HG02763 (cell line): ENCODE measurements around the gene SLC2A5.

Experiments
- ATAC-seq: cut with Tn5 transposase; IDR thresholded peaks from one replicate; pipeline ENCODE4 v1.9.1; 2021; ENCODE audit warnings: mild to moderate bottlenecking, moderate library complexity; ENCODE audit not compliant: unreplicated experiment

The SLC2A5 gene

DNA sequence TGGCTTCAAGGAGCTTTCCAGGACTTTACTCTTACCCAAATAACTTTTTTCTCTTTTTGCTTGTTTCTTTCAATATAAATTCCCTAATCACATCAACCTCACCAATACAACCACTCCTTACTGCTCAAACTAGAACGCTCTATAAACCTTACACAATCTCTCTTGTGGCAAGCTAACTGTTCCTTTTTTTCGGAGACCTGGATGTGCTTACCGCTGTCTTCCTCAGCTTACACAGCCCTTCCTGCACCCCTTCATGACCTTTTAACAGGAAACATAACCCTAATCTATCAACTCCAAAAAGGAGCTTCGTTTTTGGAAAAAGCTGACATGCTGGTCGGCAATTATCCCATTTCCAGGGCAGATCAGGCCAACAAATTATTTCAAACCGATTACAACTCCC lies 24.1 kb upstream of the SLC2A5 start:
- no peak for ATAC-seq

DNA sequence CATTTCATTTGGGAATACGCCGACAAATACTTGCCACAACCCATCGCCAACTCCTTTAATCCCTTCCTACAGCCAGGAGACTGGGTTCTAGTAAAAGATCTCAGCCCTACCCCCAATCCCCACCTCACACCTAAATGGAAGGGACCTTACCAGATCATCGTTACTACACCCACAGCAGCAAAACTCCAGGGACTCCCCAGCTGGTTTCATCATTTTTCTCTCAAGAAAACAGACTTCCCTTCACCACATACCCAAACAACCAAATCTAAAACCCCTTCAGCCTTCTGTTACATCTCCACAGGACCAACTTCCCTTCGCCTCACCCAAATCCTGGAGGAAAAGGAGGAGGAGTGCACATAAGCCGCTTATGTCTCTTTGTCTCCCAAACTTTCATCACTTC lies 23.7 kb upstream of the SLC2A5 start:
- no peak for ATAC-seq

DNA sequence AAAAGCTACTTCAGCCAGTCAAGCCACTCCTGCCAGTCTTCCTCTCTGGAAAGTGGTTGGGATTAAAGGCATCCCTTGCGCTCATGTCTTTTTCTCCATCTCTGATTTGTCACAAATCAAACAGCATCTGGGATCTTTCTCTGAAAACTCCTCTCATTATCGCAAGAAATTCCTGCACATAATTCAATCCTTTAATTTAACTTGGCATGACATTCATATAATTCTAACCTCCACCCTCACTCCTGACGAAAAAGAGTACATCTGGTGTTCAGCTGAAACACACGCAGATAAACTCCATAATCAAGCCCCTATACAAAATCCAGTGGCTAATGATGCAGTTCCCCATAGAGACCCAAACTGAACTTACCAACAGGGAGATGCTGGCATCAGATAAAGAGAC lies 19.4 kb upstream of the SLC2A5 start:
- ATAC-seq = no peak

GRCh38 chr1:9087411-9088125 lies 18.1 kb upstream of the SLC2A5 start:
- no peak for ATAC-seq

DNA sequence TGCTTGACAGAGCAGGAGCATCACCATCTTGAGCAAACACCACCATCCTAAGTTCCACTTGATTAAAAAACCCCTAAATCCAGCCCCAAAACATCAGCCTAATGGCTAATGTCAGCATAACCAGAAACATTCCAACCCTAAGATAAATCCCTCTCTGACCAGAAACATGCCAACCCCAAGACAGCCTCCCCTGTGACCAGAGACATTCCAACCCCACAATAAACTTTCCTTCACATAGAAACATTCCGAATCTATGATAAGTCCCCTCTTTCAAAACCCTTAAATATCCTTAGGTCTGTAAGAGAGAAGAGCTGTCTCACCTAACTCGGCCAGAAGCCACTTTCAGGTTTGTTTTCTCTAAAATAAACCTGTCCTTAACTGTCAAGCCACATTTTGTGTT lies 17.4 kb upstream of the SLC2A5 start:
- ATAC-seq = no peak

- no peak for ATAC-seq
These were observed 16.6 kb upstream of the SLC2A5 start for GRCh38 chr1:9086045-9086444.

DNA sequence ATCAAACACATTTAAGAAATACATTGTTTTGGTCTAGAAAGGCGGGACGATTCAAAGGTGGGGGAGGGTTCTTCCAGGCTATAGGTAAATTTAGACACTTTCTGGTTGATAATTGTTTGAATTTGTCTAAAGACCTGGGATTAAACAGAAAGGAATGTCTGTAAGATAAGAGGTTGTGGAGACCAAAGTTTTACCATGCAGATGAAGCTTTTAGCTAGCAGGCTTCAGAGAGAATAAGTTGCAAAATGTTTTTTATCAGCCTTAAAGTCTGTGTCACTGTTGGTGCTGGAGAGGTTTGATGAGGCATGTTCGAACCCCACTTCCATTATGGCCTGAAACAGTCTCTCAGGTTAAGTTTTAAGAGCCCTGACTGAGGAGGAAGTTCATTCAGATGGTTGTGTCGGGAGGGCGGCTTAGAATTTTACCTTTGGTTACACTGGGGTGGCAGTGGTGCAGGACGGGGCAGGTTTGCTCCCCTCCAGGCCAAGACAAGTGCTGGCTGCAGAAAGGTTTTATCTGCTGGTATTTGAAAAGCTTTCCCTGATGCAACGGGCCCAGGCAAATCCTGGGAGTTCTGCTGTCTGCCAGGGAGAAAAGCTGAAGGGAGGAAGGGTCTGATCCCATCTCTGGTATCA lies 16.0 kb upstream of the SLC2A5 start:
- no peak for ATAC-seq

DNA sequence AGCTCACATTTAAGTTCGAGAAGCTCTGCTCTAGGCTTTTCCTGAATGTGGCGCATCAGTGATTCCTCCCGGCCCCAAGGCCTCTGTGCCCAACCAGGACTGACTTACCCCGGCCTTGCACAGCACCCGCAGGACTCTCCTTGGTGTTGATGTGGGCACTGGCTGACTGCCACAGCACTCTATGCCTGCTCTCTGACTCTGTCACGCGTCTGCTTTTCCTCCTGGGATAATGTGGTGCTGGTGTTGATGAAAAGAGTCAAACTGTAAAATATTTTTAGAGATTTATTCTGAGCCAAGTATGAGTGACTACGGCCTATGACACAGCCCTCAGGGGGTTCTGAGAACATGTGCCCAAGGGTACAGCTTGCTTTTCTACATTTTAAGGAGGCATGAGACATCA lies 15.5 kb upstream of the SLC2A5 start:
- ATAC-seq = no peak

GRCh38 chr1:9081473-9081872 lies 12.0 kb upstream of the SLC2A5 start:
- no peak for ATAC-seq

DNA sequence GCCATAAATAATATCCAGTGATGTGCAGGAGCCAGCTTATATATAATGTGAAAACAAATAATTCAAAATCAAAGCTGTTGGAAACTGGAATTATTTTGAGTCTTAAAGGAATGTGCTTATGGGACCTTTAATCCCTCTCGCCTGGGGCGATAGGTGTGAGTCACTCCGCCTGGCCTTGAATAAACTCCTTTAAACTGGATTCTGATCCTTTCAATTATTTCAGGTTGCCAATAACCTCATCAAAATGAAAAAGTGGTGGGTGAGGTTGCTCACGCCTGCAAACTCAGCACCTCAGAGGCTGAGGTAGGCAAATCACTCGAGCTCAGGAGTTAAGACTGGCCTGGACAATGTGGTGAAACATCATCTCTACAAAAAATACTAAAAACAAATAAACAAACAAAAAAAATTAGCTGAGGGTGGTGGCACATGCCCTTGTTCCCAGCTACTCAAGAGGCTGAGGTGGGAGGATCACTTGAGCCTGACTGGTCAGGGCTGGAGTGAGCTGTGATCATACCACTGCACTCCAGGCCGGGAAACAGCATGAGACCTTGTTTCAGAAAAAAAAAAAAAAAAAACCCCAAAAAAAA lies 11.4 kb upstream of the SLC2A5 start:
- no peak for ATAC-seq

DNA sequence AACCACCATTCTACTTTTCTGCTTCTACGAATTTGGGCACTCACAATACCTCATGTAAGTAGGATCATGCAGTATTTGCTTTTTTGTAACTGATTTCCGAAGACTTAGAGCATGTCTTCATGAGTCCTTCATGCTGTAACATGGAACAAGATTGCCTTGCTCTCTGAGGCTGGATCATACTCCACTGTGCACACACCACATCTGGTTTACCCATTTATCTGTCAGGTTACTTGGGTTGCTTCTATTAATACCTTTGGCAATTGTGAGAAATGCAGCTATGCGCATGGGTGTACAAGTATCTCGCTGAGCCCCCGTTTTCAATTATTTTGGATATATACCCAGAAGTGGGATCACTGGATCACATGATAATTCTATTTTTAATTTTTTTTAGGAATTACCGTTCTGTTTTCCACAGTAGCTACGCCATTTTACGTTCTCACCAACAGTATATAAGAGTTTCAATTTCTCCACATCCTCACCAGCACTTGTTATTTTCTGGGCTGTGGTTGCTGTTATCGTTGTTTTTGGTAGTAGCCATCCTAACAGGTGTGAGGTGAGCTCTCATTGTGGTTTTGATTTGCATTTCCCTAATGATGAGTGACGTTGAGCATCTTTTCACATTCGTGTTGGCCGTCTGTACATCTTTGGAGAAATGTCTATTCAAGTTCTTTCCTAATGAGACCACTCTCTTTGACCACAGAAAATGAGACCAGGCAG lies 10.7 kb upstream of the SLC2A5 start:
- peak; percentile 43 for ATAC-seq

DNA sequence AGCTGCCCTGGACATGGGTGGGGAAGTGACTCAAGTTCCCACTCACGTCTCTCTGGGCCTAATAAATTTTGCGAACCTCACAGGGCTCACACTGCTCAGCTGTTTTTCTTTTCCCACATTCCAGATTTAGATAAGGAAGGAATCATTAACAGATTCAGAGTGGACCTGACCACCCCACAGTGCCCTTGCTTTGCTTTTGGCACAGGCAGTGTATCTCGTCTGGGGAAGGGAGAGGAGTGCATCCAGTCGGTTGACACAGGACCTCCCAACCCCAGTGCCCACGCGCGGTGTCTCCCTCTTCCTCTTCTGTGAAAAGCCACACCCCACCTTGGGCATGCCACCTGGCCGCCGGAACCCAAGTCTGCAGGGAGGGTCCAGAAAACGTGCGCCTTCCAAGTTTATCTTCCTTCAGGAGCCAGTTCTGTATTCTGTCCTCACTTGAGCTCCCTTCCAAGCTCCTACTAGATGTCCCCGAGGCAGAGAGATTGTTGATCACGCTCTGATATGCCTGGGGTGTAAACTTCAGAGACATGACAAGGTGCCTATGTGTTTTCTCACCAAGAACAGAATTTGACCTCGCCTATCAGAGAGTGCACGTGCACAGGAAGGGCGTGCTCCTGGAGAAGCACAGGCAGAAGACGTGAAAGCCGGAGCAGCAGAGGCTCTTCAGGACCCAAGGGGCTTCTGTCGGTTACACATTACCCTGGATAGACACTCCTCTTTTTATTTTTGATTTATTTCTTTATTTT lies 9.5 kb upstream of the SLC2A5 start:
- no peak for ATAC-seq

GRCh38 chr1:9078015-9078751 lies 8.7 kb upstream of the SLC2A5 start:
- peak; percentile 39 for ATAC-seq

- ATAC-seq = no peak
These were observed 5.6 kb upstream of the SLC2A5 start for GRCh38 chr1:9075022-9075421.

DNA sequence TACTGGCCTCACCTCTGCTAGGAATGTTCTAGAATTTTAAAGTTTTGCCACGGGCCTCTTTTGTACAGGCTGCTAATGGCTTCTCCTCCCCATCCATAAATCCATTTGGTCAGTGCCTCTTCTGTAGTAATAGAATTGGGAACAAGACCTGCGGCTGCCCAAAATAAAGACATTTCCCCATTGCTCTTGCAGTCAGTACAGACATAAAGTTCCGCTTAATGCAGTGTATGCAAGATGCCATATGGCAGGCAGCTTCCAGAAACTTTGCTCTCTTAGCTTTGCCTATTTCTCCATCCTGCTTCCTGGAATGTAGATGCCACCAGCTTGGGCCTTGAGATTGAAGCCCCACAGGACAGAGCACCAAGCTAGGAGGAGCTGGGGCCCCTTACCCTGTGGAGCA lies 3.7 kb upstream of the SLC2A5 start:
- no peak for ATAC-seq

DNA sequence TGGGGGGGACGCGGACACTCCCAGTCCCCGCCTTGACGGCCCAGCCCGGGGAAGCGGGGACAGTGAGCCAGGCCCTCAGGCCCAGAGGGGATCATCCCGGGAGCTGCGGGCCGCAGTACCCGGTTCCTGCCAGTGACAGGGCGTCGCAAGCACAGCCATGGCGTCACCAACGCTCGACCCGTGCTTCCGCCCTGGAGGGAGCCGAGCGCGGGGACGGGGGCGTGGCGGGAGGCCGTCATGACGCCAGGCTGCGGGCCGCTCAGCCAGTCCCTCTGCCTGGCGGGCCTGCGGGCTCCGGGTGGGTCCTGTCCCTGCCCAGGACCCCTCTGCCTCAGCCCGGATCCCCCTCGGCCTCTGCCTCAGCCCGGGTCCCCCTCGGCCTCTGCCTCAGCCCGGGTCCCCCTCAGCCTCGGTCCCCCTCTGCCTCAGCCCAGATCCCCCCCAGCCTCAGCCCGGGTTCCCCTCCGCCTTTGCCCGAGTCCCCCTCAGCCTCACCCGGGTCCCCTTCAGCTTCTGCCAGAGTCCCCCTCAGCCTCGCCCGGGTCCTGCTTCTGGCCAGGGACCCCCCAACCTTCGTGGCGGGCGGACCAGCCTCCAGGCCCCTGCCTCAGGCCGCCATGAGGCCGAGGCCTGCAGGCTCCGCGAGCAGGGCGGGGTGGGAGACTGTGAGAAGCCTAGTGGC lies 2.3 kb upstream of the SLC2A5 start:
- no peak for ATAC-seq

GRCh38 chr1:9070486-9070885 lies 1.1 kb upstream of the SLC2A5 start:
- ATAC-seq = no peak

- ATAC-seq = no peak
These were observed 482 bp downstream of the SLC2A5 start for GRCh38 chr1:9068981-9069325.

DNA sequence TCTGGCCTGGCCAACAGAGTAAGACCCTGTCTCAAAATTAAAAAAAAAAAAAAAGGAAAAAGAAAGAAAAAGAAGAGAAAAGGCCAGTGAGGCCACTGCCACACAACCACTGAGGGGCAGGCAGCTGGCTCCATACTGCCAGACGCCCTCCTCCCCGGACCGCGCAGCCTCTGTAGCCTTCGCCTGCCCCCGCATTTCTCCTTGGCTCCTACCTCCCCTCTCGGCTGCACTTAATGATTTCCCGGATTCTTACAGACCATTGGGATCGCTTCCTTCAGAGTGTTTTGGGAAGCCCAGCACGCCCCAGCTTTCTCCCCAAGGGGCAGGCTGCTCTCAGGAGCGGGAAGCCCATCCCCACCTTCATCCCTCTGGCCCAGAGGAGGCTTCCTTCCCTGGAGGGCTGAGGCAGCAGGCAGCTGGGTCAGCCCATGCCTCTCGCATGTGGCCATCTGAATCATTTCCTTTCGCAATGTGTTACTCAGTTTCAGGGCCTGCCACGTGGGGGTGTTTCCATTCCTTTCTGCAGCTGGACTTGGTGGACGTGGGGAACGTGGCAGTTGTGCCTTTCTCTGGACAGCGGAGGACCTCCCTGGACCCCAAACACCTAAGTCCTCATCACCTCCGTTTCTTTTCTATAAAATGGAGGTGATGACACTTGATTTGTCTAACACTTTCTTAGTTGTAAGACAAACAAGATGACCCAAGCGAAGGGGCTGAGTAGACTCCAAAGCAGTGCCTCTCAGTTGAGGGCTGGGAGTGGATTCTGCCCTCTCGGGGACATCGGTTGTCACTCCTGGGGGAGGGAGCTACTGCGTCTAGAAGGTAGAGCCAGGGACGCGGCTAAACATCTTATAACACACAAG lies 2.3 kb downstream of the SLC2A5 start:
- no peak for ATAC-seq
